IPS-20b (cell line): Measurements from ENCODE around the gene CCRL2.
"Not testable (repeated sequence)": the region's sequence is repeated elsewhere in the genome, so short reads cannot be mapped to it uniquely, and the experiment has no call there.

Experiments
- H3K27ac ChIP-seq: one replicate; pipeline ENCODE4 v1.5.1; 2013; ENCODE audit warnings: low read length
- H3K27me3 ChIP-seq: 2 replicates; pipeline ENCODE4 v1.6.1; 2013; ENCODE audit warnings: mild to moderate bottlenecking, low read length, inconsistent platforms; ENCODE audit not compliant: insufficient read depth
- H3K36me3 ChIP-seq: 2 replicates; pipeline ENCODE4 v1.6.1; 2013; ENCODE audit warnings: low read depth, mild to moderate bottlenecking, inconsistent platforms, low read length, moderate library complexity; ENCODE audit not compliant: insufficient read depth
- H3K4me1 ChIP-seq: 2 replicates; pipeline ENCODE4 v1.6.1; 2013; ENCODE audit warnings: mild to moderate bottlenecking, control low read depth, inconsistent platforms, low read length, moderate library complexity; ENCODE audit not compliant: insufficient read depth
- H3K4me3 ChIP-seq: 2 replicates; pipeline ENCODE4 v1.5.1; 2013; ENCODE audit warnings: mild to moderate bottlenecking, low read length, inconsistent platforms
- H3K9ac ChIP-seq: 2 replicates; pipeline ENCODE4 v1.6.1; 2013; ENCODE audit warnings: low read depth, mild to moderate bottlenecking, inconsistent platforms, low read length, moderate library complexity
- H3K9me3 ChIP-seq: 2 replicates; pipeline ENCODE4 v1.6.1; 2013; ENCODE audit warnings: mild to moderate bottlenecking, low read depth, low read length, inconsistent platforms; ENCODE audit not compliant: insufficient read depth

The CCRL2 gene

DNA sequence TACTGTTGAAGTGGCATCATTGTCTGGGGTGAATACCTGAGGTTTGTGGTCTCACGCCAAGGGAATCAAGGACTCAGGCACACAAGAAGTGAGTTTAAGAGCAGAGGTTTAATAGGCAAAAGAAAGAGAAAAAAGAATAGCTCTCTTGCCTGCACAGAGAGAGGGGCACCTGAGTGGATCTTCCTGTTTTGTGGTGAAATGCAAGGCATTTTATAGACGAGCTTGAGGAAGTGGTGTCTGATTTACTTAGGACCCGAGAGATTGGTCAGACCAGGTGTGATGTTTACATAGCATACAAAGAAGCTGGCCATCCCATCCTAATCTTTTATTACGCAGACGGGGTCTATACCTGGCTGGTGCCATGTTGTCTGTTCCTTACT, 23.1 kb upstream of the CCRL2 start:
- peaks cover 11% of the 10 kb centered on the region; the same call in 1 of the 2 replicates for H3K4me1 ChIP-seq
- no peaks in the 10 kb centered on the region for H3K36me3 ChIP-seq
- H3K27ac ChIP-seq, result no peak overlapping the region
- H3K9me3 ChIP-seq, result no peaks in the 10 kb centered on the region
- H3K4me3 ChIP-seq, result no peak overlapping the region
- H3K27me3 ChIP-seq, result no peaks in the 10 kb centered on the region
- no peak overlapping the region for H3K9ac ChIP-seq

DNA sequence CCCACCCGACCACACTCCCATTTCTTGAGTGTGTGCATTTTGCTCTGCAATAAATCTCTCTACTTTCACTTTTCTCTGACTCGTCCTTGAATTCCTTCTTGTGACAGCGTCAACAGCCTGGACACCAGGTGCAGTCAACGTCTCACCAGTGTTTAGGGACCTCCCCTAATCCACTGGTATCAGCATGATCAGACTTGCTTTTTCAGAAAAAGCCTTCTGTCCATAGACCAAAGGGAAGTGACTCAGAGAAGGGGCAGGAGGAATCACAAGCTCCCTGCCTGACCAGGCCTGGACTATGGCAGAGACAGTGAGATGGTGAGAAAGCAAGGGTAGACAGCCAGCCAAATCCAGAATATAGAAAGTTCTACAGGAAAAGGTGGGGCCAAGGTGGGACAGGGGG, 20.9 kb upstream of the CCRL2 start:
- H3K36me3 ChIP-seq, result no peaks in the 10 kb centered on the region
- no peaks in the 10 kb centered on the region for H3K9me3 ChIP-seq
- no peak overlapping the region for H3K9ac ChIP-seq
- H3K27ac ChIP-seq, result no peak overlapping the region
- no peak overlapping the region for H3K4me3 ChIP-seq
- H3K27me3 ChIP-seq, result no peaks in the 10 kb centered on the region
- no peaks in the 10 kb centered on the region; the same call in 1 of the 2 replicates for H3K4me1 ChIP-seq

DNA sequence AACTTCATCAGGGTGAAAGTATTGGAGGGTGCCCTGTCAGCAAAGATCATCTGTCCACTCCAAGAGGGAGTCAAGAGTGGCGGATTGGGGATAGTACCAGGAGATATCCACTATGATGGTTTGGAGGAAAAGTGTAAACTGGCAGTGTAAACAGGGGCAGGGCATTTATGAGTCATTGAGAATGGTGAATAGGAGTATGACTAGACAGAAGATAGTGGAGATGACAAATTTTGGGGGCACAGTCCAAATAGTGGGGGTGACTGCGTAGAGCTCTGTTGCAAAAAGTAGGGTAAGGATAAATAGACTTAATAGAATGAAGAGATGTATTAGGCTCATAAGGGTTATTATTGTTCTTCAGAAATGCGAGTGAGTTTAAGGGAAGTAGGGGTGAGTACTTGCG, 18.2 kb upstream of the CCRL2 start:
- H3K4me3 ChIP-seq, H3K9ac ChIP-seq, H3K36me3 ChIP-seq, H3K27ac ChIP-seq, H3K9me3 ChIP-seq, H3K27me3 ChIP-seq, H3K4me1 ChIP-seq: not testable (repeated sequence)

DNA sequence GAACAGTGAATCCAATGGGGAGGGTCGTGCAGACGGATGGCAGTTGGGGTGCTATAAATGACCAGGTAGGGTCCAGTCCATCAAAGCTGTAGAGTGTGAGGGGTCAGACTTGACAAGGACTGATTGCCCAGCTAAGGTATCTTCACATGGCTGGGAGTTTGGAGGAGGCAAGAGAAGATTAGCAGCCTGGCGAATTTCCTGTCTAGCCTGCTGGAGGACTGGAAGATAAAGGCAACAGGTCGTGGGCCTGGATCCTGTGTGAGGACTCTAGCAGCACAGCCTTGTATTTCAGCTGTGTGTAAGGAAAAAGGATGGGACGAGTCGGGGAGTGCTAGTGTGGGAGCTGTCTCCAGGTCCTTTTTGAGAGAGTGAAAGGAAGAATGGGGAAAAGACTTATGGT, 17.8 kb upstream of the CCRL2 start:
- no peaks in the 10 kb centered on the region for H3K36me3 ChIP-seq
- no peaks in the 10 kb centered on the region for H3K9me3 ChIP-seq
- H3K27ac ChIP-seq, result no peak overlapping the region
- no peaks in the 10 kb centered on the region for H3K27me3 ChIP-seq
- H3K9ac ChIP-seq, result no peak overlapping the region
- H3K4me1 ChIP-seq, result 0 out of 2 replicates have a peak, but pooled peaks cover 3% of the 10 kb centered on the region
- no peak overlapping the region for H3K4me3 ChIP-seq

DNA sequence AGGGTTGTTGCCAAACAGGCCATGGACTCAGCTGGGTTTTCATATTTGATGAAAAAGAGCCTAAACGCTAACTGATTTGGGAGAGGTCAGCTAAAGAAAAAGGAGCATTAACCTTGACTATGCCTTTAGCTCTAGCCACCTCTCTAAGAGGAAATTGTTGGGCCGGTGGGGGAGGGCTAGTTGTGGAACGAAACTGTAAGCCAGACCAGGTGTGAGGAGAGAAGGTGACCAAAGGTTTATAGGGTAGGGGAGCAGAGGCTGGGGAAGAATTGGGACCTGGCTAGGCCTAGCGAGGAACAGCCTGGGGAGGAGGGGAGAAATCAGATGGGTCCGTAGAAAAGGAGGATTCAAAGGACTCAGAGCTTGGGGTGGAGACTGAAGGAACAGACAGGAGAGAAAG, 15.5 kb upstream of the CCRL2 start:
- H3K9me3 ChIP-seq, H3K36me3 ChIP-seq, H3K27me3 ChIP-seq, H3K27ac ChIP-seq, H3K9ac ChIP-seq, H3K4me3 ChIP-seq, H3K4me1 ChIP-seq: not testable (repeated sequence)

DNA sequence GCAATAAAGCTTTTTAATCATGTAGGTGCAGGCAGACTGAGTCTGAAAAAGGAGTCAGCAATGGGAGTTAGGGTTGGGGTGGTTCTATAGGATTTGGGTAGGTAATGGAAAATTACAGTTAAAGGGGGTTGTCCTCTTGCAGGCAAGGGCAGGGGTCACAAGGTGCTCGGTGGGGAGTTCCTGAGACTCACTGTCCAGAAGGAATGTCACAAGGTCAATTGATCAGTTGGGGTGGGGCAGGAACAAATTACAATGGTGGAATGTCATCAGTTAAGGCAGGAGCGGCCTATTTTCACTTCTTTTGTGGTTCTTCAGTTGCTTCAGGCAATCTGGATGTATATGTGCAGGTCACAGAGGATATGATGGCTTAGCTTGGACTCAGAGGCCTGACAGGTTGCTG, 14.0 kb upstream of the CCRL2 start:
- Histone ChIP-seq H3K27me3 (no peaks in the 10 kb centered on the region), H3K4me1 (0 out of 2 replicates have a peak, but pooled peaks cover 3% of the 10 kb centered on the region), H3K9ac (no peak overlapping the region)

DNA sequence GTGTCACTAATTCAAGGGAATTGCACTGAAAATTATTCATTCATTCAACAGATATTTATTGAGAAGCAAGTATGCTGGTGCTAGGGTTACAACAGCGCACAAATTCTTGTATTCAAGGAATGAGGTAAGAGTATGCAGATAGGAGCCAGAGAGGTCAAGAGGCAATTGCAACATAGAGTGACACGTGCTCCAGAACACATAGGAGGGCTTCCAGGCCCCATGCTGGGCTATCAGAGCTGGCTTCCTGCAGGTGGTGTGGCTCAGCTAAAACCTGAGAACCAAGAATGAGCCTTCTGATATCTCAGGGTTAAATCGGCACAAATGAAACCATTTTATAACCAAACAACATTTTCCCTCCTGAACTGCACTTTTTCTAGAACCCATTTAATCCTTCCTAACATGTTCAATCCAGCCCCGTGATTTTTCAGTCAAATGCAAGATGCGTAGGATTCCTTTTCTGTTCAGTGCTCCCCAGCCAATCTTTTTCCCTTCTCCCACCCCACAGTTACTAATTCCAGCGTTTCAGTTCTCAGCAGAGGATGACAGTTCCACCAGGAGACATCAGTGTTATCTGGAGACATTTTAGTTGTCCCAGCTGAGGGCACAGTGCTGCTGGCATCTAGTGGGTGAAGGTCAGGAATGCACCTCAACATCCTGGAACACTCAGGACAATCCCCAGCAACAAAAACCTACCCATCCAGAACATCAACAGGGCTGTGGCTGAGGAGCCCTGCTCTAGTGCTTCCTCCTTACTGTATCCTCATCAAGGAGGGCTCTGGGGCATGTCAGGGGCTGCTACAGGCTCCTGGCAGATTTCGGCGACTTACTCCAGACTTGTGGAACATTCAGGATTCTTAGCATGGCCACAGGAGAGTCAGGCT, 13.3 kb upstream of the CCRL2 start:
- no peaks in the 10 kb centered on the region for H3K27me3 ChIP-seq
- no peaks in the 10 kb centered on the region for H3K9me3 ChIP-seq
- H3K27ac ChIP-seq, result no peak overlapping the region
- no peaks in the 10 kb centered on the region for H3K36me3 ChIP-seq
- 0 out of 2 replicates have a peak, but pooled peaks cover 3% of the 10 kb centered on the region for H3K4me1 ChIP-seq
- H3K9ac ChIP-seq, result no peak overlapping the region
- H3K4me3 ChIP-seq, result no peak overlapping the region

More for the DNA sequence above, 14.0 kb upstream of the CCRL2 start:
- H3K36me3 ChIP-seq, result no peaks in the 10 kb centered on the region
- no peaks in the 10 kb centered on the region for H3K9me3 ChIP-seq
- no peak overlapping the region for H3K27ac ChIP-seq
- no peak overlapping the region for H3K4me3 ChIP-seq

DNA sequence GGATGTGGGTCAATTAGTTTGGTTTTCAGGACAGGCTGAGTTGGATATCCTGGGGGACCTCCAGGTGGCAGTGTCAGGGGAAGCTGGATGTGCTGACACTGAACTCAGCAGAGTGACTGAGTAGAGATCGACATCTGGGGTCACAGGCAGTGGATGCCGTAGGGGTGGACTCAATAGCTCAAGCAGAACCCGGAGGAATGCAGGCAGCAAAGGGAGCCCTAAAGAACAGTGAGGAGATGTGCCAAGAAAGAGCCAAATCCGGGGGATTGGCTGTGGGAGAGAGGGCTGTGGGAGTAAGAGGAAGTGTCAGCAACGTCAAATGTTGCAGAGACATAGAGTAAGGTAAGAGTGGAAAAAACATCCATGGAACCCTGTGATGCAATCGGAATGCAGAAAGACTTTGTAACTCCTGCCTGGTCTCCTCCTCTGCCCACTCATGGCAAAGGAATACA, 11.8 kb upstream of the CCRL2 start:
- H3K9ac ChIP-seq, result no peak overlapping the region
- H3K27ac ChIP-seq, result no peak overlapping the region
- H3K27me3 ChIP-seq, result no peaks in the 10 kb centered on the region
- no peak overlapping the region for H3K4me3 ChIP-seq
- H3K4me1 ChIP-seq, result 0 out of 2 replicates have a peak, but pooled peaks cover 3% of the 10 kb centered on the region
- H3K9me3 ChIP-seq, result no peaks in the 10 kb centered on the region
- no peaks in the 10 kb centered on the region for H3K36me3 ChIP-seq

DNA sequence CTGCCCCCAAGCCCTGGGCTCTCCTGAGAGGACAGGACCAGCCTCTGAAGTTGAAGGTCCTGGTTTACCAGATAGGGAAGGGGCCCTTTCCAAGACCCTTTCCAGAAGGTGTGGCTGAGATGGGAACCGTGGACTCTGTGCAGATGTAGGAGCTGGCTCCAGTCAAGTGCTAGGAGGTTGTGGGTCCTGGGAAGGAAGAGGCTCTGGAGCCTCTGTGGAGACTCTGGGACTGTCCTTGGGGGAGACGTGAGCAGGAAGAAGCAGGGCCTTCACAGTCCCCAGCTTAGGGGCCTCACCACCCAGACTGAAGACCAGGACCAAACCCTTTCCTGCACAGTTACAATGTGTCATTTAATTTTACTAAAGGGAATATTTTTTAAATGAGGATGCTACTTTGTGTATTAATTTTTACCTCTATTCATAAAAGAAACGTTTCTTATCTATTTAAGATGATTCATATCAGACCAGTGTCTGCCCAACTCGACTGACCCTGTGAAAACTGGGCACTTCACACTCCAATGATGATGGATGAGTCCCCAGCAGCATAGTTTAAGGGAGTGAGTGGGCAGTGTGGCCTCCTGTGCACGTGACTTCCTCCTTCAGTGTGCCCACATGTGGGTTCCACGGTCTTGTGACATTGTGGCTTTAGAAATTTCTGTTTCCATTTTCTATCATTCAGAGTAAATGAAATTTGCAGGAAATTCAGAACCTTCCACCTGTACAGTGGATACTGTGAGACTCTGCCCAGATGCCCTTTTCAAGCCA, 11.1 kb upstream of the CCRL2 start:
- Histone ChIP-seq H3K9ac (no peak overlapping the region), H3K4me3 (no peak overlapping the region), H3K27me3 (no peaks in the 10 kb centered on the region), H3K27ac (no peak overlapping the region), H3K36me3 (no peaks in the 10 kb centered on the region), H3K4me1 (0 out of 2 replicates have a peak, but pooled peaks cover 3% of the 10 kb centered on the region), H3K9me3 (no peaks in the 10 kb centered on the region)

DNA sequence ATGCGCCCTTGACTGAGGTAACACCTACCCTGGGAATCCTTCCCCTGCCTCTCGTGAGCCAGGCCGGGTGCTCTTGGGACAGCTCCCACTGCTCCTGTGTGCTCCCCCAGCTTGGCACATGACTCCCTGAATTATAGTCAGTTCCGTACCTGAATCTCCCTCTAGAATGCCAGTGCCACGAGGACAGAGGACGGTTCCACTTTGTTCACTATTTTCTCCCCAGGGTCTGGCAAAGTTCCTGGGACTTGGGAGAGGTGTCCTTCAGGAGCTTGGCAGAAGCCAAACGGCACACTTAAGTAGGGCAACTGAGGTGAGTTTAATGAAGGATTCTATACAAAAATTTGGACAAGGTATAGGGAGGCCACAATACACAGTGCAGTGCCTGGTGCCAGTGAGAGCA, 9.9 kb upstream of the CCRL2 start:
- no peak overlapping the region for H3K9ac ChIP-seq
- H3K4me3 ChIP-seq, result no peak overlapping the region
- no peak overlapping the region for H3K27ac ChIP-seq
- H3K9me3 ChIP-seq, result no peaks in the 10 kb centered on the region
- 0 out of 2 replicates have a peak, but pooled peaks cover 3% of the 10 kb centered on the region for H3K4me1 ChIP-seq
- no peaks in the 10 kb centered on the region for H3K27me3 ChIP-seq
- no peaks in the 10 kb centered on the region for H3K36me3 ChIP-seq

DNA sequence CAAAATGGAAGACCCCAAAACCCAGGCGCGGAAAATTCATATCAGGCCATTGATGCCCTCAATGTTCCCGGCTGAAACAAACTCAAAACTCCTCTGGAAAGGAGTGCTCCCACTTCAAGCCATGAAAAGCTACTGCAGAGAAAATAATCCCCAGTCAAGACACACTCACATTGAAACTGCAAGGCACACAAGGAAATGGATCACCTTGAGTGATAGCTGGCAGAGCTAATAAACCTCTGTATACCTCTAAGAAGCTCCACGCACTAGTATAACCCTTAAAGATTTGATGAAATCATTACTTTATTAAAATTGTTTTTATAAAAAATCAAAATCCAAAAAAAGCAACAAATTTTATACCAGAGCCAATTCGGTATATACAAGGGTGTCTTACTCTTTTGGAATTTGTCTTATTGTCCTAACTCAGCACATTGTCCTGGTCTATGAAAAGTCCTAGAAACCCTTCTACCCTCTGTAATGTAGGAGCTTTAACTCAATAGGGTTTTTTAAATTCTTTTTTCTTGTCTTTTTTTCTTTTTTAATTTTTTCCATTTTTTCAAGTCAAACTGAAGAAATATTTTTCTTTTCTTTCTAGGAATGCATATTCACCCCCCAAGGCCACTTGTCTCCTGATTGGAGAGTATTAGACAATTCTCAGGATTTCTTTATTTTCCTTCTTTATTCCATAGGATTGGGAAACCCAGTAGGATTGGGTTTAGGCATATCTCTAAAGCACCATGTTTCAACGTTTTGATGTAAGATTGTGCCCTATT, 8.7 kb upstream of the CCRL2 start:
- Histone ChIP-seq H3K36me3 (no peaks in the 10 kb centered on the region), H3K9me3 (no peaks in the 10 kb centered on the region), H3K27ac (no peak overlapping the region), H3K27me3 (no peaks in the 10 kb centered on the region), H3K4me3 (no peak overlapping the region), H3K9ac (no peak overlapping the region), H3K4me1 (0 out of 2 replicates have a peak, but pooled peaks cover 3% of the 10 kb centered on the region)
